ENCODE measurements around the gene RERE.

Gene RERE

DNA sequence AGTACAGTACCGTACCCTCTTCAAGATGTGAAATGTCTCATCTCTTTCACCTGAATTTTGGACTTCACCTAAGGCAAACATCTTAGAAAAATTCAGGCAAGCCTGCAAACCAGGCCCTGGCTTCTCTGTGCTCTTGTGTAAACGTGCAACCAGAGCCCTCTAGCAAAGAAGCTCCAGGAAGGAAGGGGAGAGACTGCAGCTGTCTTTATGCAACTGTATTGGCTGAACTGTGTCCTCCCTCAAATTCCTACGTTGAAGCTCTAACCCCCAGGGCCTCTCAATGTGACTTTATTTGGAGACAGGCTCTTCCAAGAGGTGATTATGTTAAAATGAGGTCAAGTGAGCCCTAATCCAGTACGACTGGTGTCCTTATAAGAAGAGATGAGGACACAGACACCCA, 439.3 kb downstream of the RERE start:
- Histone ChIP-seq H3K4me3 (ENCODE audit: low read depth in 1 of 5, low read length in 5 of 5) (no peak overlapping the region), H3K4me1 (ENCODE audit: control insufficient read depth in 5 of 5, insufficient read depth in 5 of 5, low read length in 5 of 5) (peaks cover 26 to 86% (median 80%) of the 10 kb centered on the region in 5 donors), H3K9me3 (ENCODE audit: control insufficient read depth in 5 of 5, low read length in 5 of 5) (no peaks in the 10 kb centered on the region), H3K27me3 (ENCODE audit: control insufficient read depth in 5 of 5, insufficient read depth in 4 of 5, low read length in 5 of 5) (no peaks in the 10 kb centered on the region), H3K27ac (ENCODE audit: low read depth, low read length) (peak overlapping the region; percentile 87), H3K9ac (ENCODE audit: low read length in 5 of 5) (no peak overlapping the region), H3K36me3 (ENCODE audit: control insufficient read depth in 5 of 5, insufficient read depth in 5 of 5, low read length in 5 of 5) (peaks cover 0 to 21% (median 14%) of the 10 kb centered on the region in 5 donors)

GRCh38 chr1:8377271-8377981, 440.0 kb downstream of the RERE start:
- Histone ChIP-seq H3K4me1 (ENCODE audit: control insufficient read depth in 5 of 5, insufficient read depth in 5 of 5, low read length in 5 of 5) (peaks cover 33 to 86% (median 80%) of the 10 kb centered on the region in 5 donors), H3K27ac (ENCODE audit: low read depth, low read length) (peak overlapping the region; percentile 87), H3K4me3 (ENCODE audit: low read depth in 1 of 5, low read length in 5 of 5) (no peak overlapping the region), H3K36me3 (ENCODE audit: control insufficient read depth in 5 of 5, insufficient read depth in 5 of 5, low read length in 5 of 5) (peaks cover 0 to 24% (median 14%) of the 10 kb centered on the region in 5 donors), H3K9me3 (ENCODE audit: control insufficient read depth in 5 of 5, low read length in 5 of 5) (no peaks in the 10 kb centered on the region), H3K27me3 (ENCODE audit: control insufficient read depth in 5 of 5, insufficient read depth in 4 of 5, low read length in 5 of 5) (no peaks in the 10 kb centered on the region), H3K9ac (ENCODE audit: low read length in 5 of 5) (no peak overlapping the region)

DNA sequence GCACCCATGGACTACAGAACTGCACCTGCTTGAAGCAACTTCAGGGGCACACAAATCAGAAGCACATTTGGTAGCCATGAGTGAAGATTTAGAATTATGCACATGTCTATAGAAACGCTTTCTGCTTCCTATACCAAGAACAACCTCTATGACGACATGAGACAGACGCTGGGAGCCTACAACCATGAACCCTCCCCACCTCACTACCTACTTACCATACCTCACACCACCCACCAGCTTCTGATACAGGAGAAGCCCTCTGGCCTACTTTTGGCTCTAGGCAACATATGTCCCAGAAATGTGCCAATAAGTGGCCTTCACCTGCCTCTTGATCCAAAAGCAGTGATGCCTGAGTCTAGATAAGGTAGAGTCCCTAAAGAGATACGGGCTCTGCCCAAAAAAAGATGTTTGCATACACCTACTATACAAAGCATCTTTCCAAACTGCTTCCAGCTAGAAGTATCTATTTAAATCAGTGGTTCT, 441.0 kb downstream of the RERE start:
- Histone ChIP-seq H3K27ac (ENCODE audit: low read depth, low read length) (peak overlapping the region; percentile 46), H3K9me3 (ENCODE audit: control insufficient read depth in 5 of 5, low read length in 5 of 5) (no peaks in the 10 kb centered on the region), H3K9ac (ENCODE audit: low read length in 5 of 5) (peak overlapping the region in 1 of 5 donors; percentile 13), H3K4me1 (ENCODE audit: control insufficient read depth in 5 of 5, insufficient read depth in 5 of 5, low read length in 5 of 5) (peaks cover 35 to 87% (median 81%) of the 10 kb centered on the region in 5 donors), H3K27me3 (ENCODE audit: control insufficient read depth in 5 of 5, insufficient read depth in 4 of 5, low read length in 5 of 5) (no peaks in the 10 kb centered on the region), H3K4me3 (ENCODE audit: low read depth in 1 of 5, low read length in 5 of 5) (no peak overlapping the region), H3K36me3 (ENCODE audit: control insufficient read depth in 5 of 5, insufficient read depth in 5 of 5, low read length in 5 of 5) (peaks cover 0 to 21% (median 10%) of the 10 kb centered on the region in 5 donors)

- Histone ChIP-seq H3K9ac (ENCODE audit: low read length in 5 of 5) (peak overlapping the region in 1 of 5 donors; percentile 35), H3K27ac (ENCODE audit: low read depth, low read length) (peak overlapping the region; percentile 97), H3K4me3 (ENCODE audit: low read depth in 1 of 5, low read length in 5 of 5) (no peak overlapping the region), H3K36me3 (ENCODE audit: control insufficient read depth in 5 of 5, insufficient read depth in 5 of 5, low read length in 5 of 5) (peaks cover 0 to 14% (median 8%) of the 10 kb centered on the region in 5 donors), H3K27me3 (ENCODE audit: control insufficient read depth in 5 of 5, insufficient read depth in 4 of 5, low read length in 5 of 5) (no peaks in the 10 kb centered on the region), H3K9me3 (ENCODE audit: control insufficient read depth in 5 of 5, low read length in 5 of 5) (no peaks in the 10 kb centered on the region), H3K4me1 (ENCODE audit: control insufficient read depth in 5 of 5, insufficient read depth in 5 of 5, low read length in 5 of 5) (peaks cover 43 to 87% (median 81%) of the 10 kb centered on the region in 5 donors)
Observed at GRCh38 chr1:8374812-8375211, 442.6 kb downstream of the RERE start.

GRCh38 chr1:8374356-8374755, 443.1 kb downstream of the RERE start:
- Histone ChIP-seq H3K4me3 (ENCODE audit: low read depth in 1 of 5, low read length in 5 of 5) (peak overlapping the region in 1 of 5 donors; percentile 44), H3K9me3 (ENCODE audit: control insufficient read depth in 5 of 5, low read length in 5 of 5) (no peaks in the 10 kb centered on the region), H3K36me3 (ENCODE audit: control insufficient read depth in 5 of 5, insufficient read depth in 5 of 5, low read length in 5 of 5) (peaks cover 0 to 10% (median 6%) of the 10 kb centered on the region in 5 donors), H3K27me3 (ENCODE audit: control insufficient read depth in 5 of 5, insufficient read depth in 4 of 5, low read length in 5 of 5) (no peaks in the 10 kb centered on the region), H3K27ac (ENCODE audit: low read depth, low read length) (peak overlapping the region; percentile 97), H3K9ac (ENCODE audit: low read length in 5 of 5) (peak overlapping the region in 4 of 5 donors; percentile 7 to 35 (median 20)), H3K4me1 (ENCODE audit: control insufficient read depth in 5 of 5, insufficient read depth in 5 of 5, low read length in 5 of 5) (peaks cover 42 to 84% (median 76%) of the 10 kb centered on the region in 5 donors)

DNA sequence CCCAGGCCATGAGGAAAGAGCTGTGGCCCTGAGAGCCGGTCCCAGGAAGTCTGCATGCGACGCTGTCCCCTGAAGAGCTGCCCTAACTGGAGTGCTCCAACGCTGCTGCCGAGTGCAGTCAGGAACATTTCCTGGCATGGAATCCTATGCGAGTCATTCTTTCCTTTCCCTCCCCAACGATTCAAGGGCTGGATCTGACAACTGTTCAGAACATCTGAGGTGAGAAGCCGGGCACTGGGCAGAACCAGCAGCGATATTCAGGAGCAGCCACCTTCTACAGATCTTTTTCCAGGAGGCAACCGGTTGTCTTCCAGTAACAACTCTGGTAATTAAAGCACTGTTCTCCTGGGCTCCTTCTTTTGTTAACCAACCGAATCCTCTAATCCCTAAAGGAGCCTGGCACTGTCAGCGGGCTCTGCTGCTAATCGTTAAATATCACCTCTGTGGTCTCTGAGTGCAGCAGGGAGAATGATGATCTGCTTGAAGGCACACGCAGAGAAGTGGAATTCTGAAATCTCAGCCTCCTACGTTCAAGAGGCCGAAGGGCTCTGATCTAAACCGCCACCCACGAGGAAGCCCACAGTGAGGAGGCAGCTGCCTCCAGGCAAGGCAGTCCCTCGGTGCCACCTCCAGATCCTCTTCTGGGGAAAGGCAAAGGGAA, 443.7 kb downstream of the RERE start:
- H3K4me1 ChIP-seq (ENCODE audit: control insufficient read depth in 5 of 5, insufficient read depth in 5 of 5, low read length in 5 of 5): peaks cover 35 to 84% (median 76%) of the 10 kb centered on the region in 5 donors
- peak overlapping the region in 4 of 5 donors; percentile 2 to 44 (median 14) for H3K4me3 ChIP-seq (ENCODE audit: low read depth in 1 of 5, low read length in 5 of 5)

DNA sequence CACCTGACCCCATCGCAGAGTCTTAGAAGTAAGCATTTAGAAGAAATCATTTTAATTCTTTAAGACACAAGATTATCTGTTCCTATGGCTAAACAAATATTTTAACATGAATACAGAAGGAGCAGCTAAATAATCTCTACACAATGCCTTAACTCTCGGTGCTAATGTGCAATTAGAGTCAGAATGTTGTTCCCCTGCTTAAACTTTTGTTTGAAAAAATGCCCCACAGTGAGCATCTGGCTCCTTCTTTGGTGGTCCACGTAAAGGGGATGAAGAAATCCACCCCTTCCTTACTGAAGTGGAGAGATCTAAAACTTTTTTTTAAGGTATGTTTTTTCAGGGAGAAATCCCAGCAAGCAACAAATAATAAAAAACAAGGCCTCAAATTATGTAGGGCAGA, 444.3 kb downstream of the RERE start:
- H3K36me3 ChIP-seq (ENCODE audit: control insufficient read depth in 5 of 5, insufficient read depth in 5 of 5, low read length in 5 of 5): peaks cover 0 to 9% (median 6%) of the 10 kb centered on the region in 5 donors
- peak overlapping the region; percentile 97 for H3K27ac ChIP-seq (ENCODE audit: low read depth, low read length)
- peak overlapping the region in 3 of 5 donors; percentile 1 to 39 (median 11) for H3K9ac ChIP-seq (ENCODE audit: low read length in 5 of 5)
- no peaks in the 10 kb centered on the region for H3K9me3 ChIP-seq (ENCODE audit: control insufficient read depth in 5 of 5, low read length in 5 of 5)
- peak overlapping the region in 2 of 5 donors; percentile 2 to 25 for H3K4me3 ChIP-seq (ENCODE audit: low read depth in 1 of 5, low read length in 5 of 5)
- H3K27me3 ChIP-seq (ENCODE audit: control insufficient read depth in 5 of 5, insufficient read depth in 4 of 5, low read length in 5 of 5): no peaks in the 10 kb centered on the region
- H3K4me1 ChIP-seq (ENCODE audit: control insufficient read depth in 5 of 5, insufficient read depth in 5 of 5, low read length in 5 of 5): peaks cover 33 to 79% (median 72%) of the 10 kb centered on the region in 5 donors

More for the DNA sequence above, 443.7 kb downstream of the RERE start:
- Histone ChIP-seq H3K9ac (ENCODE audit: low read length in 5 of 5) (peak overlapping the region; percentile 9 to 41 (median 35)), H3K27ac (ENCODE audit: low read depth, low read length) (peak overlapping the region; percentile 97), H3K9me3 (ENCODE audit: control insufficient read depth in 5 of 5, low read length in 5 of 5) (no peaks in the 10 kb centered on the region), H3K36me3 (ENCODE audit: control insufficient read depth in 5 of 5, insufficient read depth in 5 of 5, low read length in 5 of 5) (peaks cover 0 to 9% (median 6%) of the 10 kb centered on the region in 5 donors), H3K27me3 (ENCODE audit: control insufficient read depth in 5 of 5, insufficient read depth in 4 of 5, low read length in 5 of 5) (no peaks in the 10 kb centered on the region)

- Histone ChIP-seq H3K27me3 (ENCODE audit: control insufficient read depth in 5 of 5, insufficient read depth in 4 of 5, low read length in 5 of 5) (no peaks in the 10 kb centered on the region), H3K9me3 (ENCODE audit: control insufficient read depth in 5 of 5, low read length in 5 of 5) (no peaks in the 10 kb centered on the region), H3K9ac (ENCODE audit: low read length in 5 of 5) (peak overlapping the region in 4 of 5 donors; percentile 31 to 56 (median 46)), H3K4me1 (ENCODE audit: control insufficient read depth in 5 of 5, insufficient read depth in 5 of 5, low read length in 5 of 5) (peaks cover 36 to 77% (median 71%) of the 10 kb centered on the region in 5 donors), H3K4me3 (ENCODE audit: low read depth in 1 of 5, low read length in 5 of 5) (peak overlapping the region in 2 of 5 donors; percentile 24 to 27), H3K27ac (ENCODE audit: low read depth, low read length) (peak overlapping the region; percentile 97), H3K36me3 (ENCODE audit: control insufficient read depth in 5 of 5, insufficient read depth in 5 of 5, low read length in 5 of 5) (peaks cover 0 to 10% (median 3%) of the 10 kb centered on the region in 5 donors)
Observed at GRCh38 chr1:8371372-8371991, 446.0 kb downstream of the RERE start.

DNA sequence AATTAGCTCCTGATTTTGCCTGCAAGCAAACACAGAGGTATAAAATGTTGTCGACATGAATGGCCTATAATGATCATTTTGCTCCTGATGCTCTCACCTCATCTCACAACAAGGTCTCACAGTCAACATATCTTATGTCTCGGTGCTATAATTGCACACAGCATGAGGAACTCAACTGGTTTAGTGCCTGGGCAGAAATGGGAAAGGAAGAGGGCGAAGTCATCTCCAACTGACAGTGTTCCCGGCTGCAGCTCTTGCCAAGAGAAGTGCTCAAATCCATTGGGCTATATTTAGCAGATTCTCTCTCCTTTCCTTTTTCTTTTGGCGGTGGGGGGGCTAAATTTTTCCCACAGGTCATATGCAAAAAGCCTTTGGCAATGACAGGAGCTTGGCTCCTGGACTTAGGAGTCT, 446.5 kb downstream of the RERE start:
- Histone ChIP-seq H3K9ac (ENCODE audit: low read length in 5 of 5) (peak overlapping the region in 2 of 5 donors; percentile 48 to 56), H3K4me3 (ENCODE audit: low read depth in 1 of 5, low read length in 5 of 5) (peak overlapping the region in 3 of 5 donors; percentile 7 to 27 (median 23)), H3K36me3 (ENCODE audit: control insufficient read depth in 5 of 5, insufficient read depth in 5 of 5, low read length in 5 of 5) (peaks cover 0 to 11% (median 7%) of the 10 kb centered on the region in 5 donors), H3K4me1 (ENCODE audit: control insufficient read depth in 5 of 5, insufficient read depth in 5 of 5, low read length in 5 of 5) (peaks cover 36 to 75% (median 69%) of the 10 kb centered on the region in 5 donors), H3K27me3 (ENCODE audit: control insufficient read depth in 5 of 5, insufficient read depth in 4 of 5, low read length in 5 of 5) (no peaks in the 10 kb centered on the region), H3K9me3 (ENCODE audit: control insufficient read depth in 5 of 5, low read length in 5 of 5) (no peaks in the 10 kb centered on the region), H3K27ac (ENCODE audit: low read depth, low read length) (peak overlapping the region; percentile 97)
